Prostate gland (tissue), 2 donors: ENCODE results near the gene SVEP1.

Experiments used
- CTCF ChIP-seq, 4 experiments: fragments of 200-600 bp in 2 of 4; fragments of 450-650 bp in 2 of 4; sonication (generic) in 2 of 4; IDR thresholded peaks; 1 replicate in 3 of 4; 2 replicates in 1 of 4; pipeline ENCODE4 v1.5.1; 2016 to 2019; ENCODE audit warnings: antibody characterized with exemption in 4 of 4, mild to moderate bottlenecking in 2 of 4, moderate library complexity in 2 of 4
- POLR2A ChIP-seq: fragments of 450-650 bp; IDR thresholded peaks from one replicate; pipeline ENCODE4 v1.6.1; 2016; ENCODE audit warnings: antibody characterized with exemption, mild to moderate bottlenecking
- POLR2AphosphoS5 ChIP-seq: sonication (generic); formaldehyde crosslinking; IDR thresholded peaks from one replicate; pipeline ENCODE4 v1.6.1; 2017; ENCODE audit warnings: antibody characterized with exemption

- no peak for TF ChIP-seq CTCF (IDR thresholded peaks at IDR 0.05)
- TF ChIP-seq POLR2A, result no peak
- TF ChIP-seq POLR2AphosphoS5, result no peak
Measured at GRCh38 chr9:110583237-110583636, 3.7 kb upstream of the SVEP1 start.
